SU-DHL-6 (cell line): ENCODE data around the gene HLA-DPB1.

Experiments
- EZH2phosphoT487 ChIP-seq: fragments of 200-600 bp; sonication (generic), shearing (Covaris generic); conservative IDR thresholded peaks from 2 replicates; pipeline ENCODE4 v1.6.1; 2018; ENCODE audit warnings: mild to moderate bottlenecking, antibody characterized with exemption, low read length, moderate library complexity, mixed read lengths
- TF ChIP-seq, protein P1 (sequence below): fragments of 200-600 bp; sonication (generic); IDR thresholded peaks from one replicate; pipeline ENCODE4 v1.5.1; 2017; ENCODE audit warnings: antibody characterized with exemption, mild to moderate bottlenecking, low read length, moderate library complexity; ENCODE audit not compliant: insufficient read depth, poor library complexity, severe bottlenecking

DNA sequence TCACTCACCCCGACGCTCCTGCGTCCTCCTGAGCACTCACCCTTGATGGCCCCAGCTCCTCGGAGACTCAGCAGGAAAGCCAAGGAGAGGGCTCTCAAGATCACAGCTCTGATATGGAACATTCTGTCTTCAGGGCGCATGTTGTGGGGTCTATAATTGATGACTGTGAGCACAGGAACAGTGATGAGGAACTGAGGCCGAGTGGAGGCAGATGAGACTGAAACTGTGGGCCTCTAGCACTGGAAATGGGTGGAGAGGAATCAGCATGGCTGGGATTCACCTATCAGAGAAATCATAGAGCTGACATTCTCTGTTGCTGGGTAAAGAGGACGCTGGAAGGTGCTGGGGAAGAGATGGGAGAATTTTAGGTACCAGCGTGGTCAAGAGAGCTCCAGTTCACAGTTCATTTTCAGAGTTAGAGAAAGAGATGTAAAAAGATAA is 2.3 kb upstream of the HLA-DPB1 start, which contains the start of gene HLA-DPA1:
- TF ChIP-seq, protein P1, sequence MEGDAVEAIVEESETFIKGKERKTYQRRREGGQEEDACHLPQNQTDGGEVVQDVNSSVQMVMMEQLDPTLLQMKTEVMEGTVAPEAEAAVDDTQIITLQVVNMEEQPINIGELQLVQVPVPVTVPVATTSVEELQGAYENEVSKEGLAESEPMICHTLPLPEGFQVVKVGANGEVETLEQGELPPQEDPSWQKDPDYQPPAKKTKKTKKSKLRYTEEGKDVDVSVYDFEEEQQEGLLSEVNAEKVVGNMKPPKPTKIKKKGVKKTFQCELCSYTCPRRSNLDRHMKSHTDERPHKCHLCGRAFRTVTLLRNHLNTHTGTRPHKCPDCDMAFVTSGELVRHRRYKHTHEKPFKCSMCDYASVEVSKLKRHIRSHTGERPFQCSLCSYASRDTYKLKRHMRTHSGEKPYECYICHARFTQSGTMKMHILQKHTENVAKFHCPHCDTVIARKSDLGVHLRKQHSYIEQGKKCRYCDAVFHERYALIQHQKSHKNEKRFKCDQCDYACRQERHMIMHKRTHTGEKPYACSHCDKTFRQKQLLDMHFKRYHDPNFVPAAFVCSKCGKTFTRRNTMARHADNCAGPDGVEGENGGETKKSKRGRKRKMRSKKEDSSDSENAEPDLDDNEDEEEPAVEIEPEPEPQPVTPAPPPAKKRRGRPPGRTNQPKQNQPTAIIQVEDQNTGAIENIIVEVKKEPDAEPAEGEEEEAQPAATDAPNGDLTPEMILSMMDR, result no peak
- TF ChIP-seq EZH2phosphoT487, result no peak
